ENCODE measurements around the gene STAT4. TPM values are rescaled to one million over a fixed set of nuclear protein-coding genes. Genes with fewer than 3 reads are reported as not detected.
A peak's percentile ranks its signal among the peaks of the same experiment; 100 is the strongest.

The STAT4 gene
- total RNA-seq, 1 experiment from 2014 or later = not detected

DNA sequence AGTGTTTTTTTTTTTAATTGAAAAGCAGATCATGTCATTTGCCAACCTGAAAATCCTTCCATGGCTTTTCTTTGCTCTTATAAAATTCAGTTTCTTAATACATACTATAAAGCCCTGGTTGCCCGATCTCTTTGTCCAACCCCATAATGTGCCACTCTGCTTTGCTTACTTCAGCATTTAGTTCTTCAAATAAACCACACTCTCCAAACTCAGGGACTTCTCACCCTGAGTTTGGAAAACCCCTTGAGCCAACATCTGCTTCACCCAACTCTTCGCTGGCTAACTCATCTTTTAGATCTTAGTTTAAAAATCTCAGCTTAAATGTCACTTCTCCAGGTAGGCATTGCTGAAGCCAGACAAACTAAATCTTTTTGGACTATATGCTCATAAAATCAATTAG, 135.6 kb downstream of the STAT4 start:
- in situ Hi-C loops (cut with HindIII; ENCODE audit: low pct_unique_long_range_greater_than_20kb, low sequenced_read_pairs) = no loop called here
- DNase-seq (ENCODE audit: low read depth, low spot score) = no peak

DNA sequence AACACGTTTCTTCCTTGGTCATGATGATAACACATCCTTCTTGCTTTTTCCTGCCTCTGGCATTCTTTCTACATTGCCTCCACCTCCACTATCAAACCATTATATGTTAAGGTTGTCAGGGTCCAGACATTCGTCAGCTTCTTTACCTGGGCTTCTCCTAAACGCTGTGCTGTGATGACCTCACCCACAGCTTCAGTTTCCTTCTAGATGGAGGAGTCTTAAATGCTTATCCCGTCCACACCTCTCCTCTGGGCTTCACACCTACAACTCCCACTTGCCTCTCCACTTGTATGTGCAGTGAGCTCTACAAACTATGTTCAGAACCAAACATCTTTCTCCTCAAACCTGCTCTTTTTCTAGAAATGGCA, 136.2 kb downstream of the STAT4 start:
- DNase-seq (ENCODE audit: low read depth, low spot score) = no peak
- in situ Hi-C loops (cut with HindIII; ENCODE audit: low pct_unique_long_range_greater_than_20kb, low sequenced_read_pairs) = no loop called here

DNA sequence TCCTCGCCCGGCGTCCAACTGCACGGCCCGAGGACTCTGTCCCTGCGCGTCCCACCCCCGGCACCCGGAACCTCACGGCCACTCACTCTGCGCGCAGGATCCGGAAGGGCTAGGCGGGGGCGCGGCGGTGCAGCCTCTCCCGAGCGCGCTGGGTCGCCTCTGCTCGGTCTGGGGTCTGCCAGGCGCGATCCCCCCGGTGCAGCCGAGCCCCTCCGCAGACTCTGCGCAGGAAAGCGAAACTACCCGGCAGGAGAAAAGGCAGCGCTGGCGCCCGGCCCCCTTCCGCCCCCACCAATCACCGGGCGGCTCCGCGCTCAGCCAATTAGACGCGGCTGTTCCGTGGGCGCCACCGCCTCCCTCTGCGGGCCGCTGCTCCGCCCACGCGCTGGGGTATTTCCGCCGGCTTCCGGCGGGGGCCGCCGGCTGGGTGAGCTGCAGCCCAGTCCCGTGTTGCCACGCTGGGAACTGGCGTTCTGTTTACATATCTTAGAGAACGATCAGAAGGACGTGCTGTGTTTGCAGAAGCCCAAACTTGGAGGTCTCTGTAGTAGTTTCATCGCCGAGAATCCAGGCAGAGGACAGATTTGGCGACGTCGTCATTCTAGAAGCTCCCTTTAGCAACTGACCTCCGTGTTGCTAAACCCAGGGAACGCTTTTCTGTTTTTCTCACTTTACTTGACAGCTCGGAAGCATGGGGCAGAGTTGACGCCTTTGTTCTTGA, 136.7 kb downstream of the STAT4 start, which contains the start of gene STAT1:
Gene STAT1, minus strand, starts transcription at position 240 of the 721 bp plus-strand sequence. CDS start 4,168 bp downstream, outside the sequence.
- DNase-seq (ENCODE audit: low read depth, low spot score) = peak; percentile 89
- in situ Hi-C loops (cut with HindIII; ENCODE audit: low pct_unique_long_range_greater_than_20kb, low sequenced_read_pairs) = no loop called here

DNA sequence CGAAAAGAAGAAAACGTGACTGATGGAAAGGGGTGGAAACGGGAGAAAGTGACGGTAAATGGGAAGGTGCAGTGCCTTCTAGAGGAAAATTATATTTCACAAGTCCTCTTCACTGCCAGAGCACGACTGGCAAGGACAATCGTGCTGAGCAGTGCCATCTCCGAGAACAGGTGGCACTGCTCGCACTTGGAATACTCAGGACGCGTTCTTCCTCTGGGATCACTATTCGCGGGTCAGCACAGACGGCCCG, 137.2 kb downstream of the STAT4 start:
- DNase-seq (ENCODE audit: low read depth, low spot score) = no peak
- in situ Hi-C loops (cut with HindIII; ENCODE audit: low pct_unique_long_range_greater_than_20kb, low sequenced_read_pairs) = no loop called here

DNA sequence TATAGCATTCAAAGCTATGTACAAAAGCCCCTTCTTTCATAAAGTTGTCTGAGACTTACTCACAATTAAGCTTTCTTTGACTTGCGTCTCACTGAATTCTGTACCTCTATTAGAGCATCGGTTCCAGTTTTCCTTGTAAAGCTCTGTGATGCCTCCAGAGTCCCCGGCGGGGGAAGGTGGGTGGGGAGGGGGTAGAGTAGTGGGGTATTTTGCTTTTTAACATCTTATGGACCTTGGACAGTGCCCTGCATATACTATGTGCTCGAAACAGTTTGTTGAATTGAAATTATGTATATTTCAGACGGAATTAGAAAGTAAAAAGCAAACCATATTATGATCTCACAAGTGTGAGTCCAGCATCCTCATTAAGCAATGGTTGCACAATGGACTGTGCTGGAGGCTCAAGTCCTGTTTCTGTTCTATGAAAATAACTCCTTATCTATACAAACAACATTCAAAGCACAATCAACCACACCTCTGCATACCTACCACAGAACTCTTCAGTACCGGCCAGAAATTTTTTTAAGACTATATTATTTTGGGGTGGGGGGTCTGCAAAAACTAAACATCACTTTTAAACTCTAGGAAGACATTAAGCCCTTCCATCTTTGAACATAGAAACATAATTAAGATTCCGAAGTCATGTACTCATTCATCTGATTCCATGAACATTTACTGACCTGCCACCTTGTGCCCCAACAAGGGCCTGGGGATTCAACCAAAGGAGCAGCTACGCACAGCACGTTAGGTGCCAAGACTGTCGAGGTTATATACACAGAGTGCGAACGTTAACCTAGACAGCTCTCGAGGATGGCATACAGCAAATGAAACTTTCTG, 137.7 kb downstream of the STAT4 start:
- in situ Hi-C loops (cut with HindIII; ENCODE audit: low pct_unique_long_range_greater_than_20kb, low sequenced_read_pairs) = no loop called here
- no peak for DNase-seq (ENCODE audit: low read depth, low spot score)

DNA sequence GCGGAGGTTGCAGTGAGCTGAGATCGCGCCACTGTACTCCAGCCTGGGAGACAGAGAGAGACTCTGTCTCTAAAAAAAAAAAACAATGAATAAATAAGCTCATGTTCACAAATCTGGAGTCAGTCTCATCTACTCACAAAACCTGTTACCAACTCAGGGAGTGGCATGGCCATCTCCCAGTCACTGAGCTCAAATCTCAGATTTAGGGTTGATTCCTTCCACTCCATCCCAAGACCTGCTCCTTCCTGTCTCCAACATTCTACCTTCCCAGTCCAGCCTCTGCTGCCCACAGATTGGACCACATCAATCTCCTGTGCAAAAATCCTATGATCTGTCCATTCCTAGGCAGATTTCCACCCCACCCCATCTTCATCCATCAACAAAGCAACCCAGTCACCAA, 138.4 kb downstream of the STAT4 start:
- in situ Hi-C loops (cut with HindIII; ENCODE audit: low pct_unique_long_range_greater_than_20kb, low sequenced_read_pairs) = no loop called here

DNA sequence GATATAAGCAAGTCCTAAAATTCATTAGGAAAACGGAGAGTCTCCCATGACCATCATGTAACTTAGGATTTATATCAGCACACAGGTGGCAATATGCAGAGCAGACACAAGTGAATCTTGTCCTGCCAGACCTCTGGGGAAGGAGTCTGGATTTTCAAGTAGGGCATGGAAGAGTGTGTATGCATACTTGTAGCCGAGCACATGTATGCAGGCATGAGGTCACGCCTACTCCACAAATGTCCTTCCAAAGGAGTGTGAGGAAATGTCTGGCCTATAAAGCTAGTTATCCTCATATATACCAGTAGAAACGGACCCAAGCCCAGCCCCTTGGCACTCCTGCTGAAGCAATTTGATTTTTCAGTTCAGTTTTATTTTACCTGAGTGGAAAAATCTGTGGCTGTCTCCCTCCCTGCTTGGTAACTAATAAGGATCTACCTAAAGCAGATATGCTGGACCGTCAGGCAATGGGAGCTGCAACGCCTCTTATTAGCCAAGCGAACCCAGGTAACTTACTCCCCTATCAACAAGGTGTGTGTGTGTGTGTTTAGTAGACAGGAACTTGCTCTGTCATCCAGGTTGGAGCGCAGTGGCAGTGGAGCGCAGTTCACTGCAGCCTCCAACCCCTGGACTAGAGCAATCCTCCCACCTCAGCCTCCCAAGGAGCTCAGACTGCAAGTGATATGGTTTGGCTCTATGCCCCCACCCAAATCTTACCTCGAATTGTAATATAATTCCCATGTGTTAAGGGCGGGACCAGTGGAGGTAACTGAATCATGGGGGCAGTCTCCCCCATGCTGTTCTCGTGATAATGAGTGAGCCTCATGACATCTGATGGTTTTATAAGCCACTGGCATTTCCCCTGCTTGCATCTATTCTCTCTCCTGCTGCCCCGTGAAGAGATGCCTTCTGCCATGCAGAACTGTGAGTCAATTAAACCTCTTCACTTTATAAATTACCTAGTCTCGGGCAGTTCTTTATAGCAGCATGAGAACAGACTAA, 139.6 kb downstream of the STAT4 start:
- in situ Hi-C loops (cut with HindIII; ENCODE audit: low pct_unique_long_range_greater_than_20kb, low sequenced_read_pairs) = no loop called here
- no peak for DNase-seq (ENCODE audit: low read depth, low spot score)

More for the DNA sequence above, 138.4 kb downstream of the STAT4 start:
- no peak for DNase-seq (ENCODE audit: low read depth, low spot score)

DNA sequence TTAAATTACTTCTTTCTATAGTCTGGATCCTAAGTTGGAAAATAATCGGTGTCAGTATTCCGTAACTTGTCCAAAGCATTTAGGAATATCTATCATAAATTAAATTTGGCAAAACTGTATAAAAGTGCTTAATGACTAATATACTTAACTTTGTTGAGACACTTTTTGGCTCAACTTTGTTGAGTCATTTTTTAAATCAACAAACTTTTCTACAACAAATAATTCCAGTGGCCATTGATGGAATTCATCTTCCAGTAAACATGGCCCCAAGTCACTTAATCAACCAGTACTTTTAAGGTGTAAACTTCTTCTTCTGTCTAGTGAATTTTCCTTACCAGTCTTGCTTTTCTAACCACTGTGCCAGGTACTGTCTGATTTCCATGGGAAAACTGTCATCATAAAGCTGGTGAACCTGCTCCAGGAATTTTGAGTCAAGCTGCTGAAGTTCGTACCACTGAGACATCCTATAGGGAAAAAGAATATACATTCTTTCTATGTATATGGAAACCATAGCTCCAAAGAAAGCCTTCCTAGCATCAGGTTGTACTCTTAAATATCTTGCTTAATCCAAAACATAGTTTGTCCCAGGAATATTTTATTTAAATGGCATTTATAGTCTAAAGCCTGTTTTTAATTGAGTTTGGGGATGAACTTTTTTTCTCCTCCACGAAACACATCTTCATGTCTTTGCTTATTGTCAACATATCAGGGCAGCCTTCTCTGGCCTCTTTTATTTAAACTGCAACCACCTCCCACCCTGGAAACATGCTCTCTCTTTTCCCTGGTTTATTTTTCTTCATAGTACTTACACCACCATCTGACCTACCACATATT, 141.0 kb downstream of the STAT4 start:
- DNase-seq (ENCODE audit: low read depth, low spot score) = no peak
- in situ Hi-C loops (cut with HindIII; ENCODE audit: low pct_unique_long_range_greater_than_20kb, low sequenced_read_pairs) = no loop called here

DNA sequence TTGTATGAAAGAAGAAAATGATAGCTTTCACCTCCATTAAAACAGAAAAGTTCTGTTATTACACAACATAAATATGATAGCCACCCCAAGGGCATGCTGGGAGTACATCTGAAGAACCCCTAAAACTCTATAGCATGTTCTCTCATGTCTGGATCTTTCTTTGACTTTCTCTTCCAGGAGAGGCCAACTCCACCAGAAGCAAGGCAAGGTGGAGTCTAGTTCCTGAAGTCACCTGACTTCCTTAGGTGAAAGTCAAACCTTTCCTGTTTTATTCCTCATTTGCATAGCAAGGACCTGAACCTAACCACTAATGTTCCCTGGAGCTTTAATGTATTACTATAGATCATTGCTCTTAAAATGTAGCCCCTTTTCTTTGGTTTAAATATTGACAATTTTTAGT, 142.5 kb downstream of the STAT4 start:
- in situ Hi-C loops (cut with HindIII; ENCODE audit: low pct_unique_long_range_greater_than_20kb, low sequenced_read_pairs) = no loop called here
- no peak for DNase-seq (ENCODE audit: low read depth, low spot score)

DNA sequence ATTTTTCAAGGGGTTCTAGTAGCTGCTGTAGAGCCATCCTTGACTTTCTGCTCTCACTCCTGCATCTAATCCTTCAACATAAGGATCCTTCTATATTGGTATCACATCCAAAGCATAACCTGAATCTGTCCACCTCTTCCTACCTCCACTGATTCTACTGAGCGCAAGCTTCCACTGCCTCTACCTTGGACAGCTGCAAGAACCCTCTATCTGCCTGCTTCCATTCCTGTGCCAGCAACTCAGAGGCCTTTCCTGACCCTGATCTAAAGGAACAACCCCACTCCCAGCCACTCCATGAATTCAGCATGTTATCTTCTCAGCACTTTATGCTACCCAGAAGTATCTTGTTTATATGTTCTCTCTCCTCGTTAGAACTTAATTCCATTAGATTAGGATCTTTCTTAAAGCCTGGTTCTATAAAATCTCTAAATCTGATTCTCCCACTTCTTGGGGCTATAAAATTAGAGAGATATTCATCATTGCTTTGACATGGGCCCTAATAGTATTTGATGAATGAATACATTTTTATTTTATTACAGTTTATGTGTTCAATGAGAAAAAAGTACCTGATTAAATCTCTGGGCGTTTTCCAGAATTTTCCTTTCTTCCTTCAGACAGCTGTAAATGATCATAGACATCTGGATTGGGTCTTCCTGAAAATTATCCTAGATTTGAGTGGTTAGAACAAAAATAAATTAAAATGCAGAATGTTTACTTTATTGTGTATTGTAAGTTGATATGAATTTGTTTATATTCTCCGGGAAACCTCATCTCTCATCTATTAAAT, 143.6 kb downstream of the STAT4 start:
- in situ Hi-C loops (cut with HindIII; ENCODE audit: low pct_unique_long_range_greater_than_20kb, low sequenced_read_pairs) = no loop called here
- DNase-seq (ENCODE audit: low read depth, low spot score) = no peak

DNA sequence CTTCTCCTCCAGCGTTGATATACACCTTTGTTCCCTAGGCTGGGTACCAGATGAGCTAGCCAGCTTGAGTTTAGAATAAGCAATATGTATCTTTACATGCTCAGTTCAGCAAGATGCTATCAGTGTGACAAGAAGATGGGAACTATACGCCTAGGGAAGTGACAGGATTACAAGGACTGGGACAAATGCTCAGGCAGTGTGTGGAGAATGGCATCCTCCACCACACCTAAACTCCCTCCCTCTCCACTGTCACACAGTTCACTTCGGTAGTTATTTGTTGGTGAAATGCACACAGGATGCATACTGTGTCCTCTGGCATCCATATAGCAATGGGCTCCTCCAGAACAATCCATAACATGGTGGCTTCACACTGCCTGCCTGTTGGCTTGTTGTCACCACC, 144.5 kb downstream of the STAT4 start:
- DNase-seq (ENCODE audit: low read depth, low spot score) = no peak
- in situ Hi-C loops (cut with HindIII; ENCODE audit: low pct_unique_long_range_greater_than_20kb, low sequenced_read_pairs) = no loop called here

DNA sequence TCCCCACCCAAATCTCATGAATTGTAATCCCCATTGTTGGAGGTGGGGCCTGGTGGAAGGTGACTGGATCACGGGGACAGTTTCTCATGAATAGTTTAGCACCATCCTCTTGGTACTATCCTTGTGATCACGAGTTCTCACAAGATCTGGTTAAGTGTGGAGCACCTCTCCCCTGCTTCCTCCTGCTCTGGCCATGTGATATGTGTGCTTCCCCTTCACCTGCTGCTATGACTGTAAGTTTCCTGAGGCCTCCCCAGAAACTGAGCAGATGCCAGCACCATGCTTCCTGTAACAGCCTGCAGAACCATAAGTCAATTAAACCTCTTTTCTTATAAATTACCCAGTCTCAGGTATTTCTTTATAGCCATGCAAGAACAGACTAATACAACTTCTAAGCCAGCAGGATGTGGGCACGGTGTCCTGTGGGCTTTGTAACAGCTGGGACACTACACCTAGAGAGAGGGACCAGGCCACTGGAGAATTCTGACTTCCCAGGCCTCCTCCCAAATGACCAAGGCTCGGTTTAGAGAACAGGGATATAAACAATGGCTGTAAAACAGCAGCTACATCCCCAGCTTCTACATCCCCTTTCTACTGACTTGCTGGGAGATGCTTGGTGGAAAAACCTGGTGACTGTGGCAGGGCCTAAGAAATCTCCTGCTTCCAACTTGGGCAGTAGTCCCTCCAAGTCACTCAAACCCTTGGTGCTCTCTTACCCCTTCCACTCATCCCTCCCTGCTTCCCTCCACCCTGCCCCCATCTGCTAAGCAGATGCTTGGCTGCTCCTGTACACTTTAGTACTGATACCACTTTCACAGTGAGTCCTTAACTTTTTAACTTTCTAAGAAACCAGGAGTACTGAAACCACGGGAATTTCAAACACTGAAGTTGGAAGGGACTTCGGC, 147.1 kb downstream of the STAT4 start:
- in situ Hi-C loops (cut with HindIII; ENCODE audit: low pct_unique_long_range_greater_than_20kb, low sequenced_read_pairs) = no loop called here

DNA sequence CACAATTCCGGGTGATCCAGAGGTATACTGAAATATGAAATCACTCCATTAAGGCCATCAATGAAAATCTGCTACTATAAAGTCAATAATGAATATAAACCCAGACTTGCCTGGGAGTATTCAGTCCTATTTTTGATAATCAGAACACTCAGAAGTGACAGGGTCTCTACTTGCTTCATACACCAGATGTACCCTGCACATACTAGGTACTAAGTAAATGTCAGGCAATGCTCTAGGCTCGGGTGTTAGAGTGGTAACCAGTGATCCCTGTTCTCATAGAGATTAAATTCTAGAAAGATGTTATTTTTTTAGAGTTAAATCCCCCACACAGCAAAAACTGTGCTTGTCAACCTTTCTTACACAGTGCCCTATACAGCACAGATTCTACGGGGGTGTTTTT, 149.2 kb downstream of the STAT4 start:
- in situ Hi-C loops (cut with HindIII; ENCODE audit: low pct_unique_long_range_greater_than_20kb, low sequenced_read_pairs) = no loop called here
- no peak for DNase-seq (ENCODE audit: low read depth, low spot score)

More for the DNA sequence above, 147.1 kb downstream of the STAT4 start:
- DNase-seq (ENCODE audit: low read depth, low spot score) = no peak

DNA sequence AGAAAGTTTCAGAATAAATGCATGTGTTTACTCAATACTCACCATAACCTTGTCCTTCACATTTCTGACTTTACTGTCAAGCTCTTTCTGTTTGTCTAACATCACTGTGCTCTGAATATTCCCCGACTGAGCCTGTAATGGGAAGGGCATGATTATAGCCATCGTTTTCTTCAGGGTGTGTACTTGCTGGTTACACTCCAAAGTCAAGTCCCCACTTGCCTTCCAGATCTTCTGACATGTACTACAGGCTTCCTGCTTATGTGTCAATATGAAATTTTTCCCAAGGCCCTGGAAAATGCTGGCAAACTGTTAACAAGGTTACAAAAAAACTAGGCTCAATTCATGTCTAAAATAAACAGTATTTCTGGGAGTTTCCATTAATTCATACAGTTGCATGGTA, 149.8 kb downstream of the STAT4 start:
- no peak for DNase-seq (ENCODE audit: low read depth, low spot score)
- in situ Hi-C loops (cut with HindIII; ENCODE audit: low pct_unique_long_range_greater_than_20kb, low sequenced_read_pairs) = no loop called here

DNA sequence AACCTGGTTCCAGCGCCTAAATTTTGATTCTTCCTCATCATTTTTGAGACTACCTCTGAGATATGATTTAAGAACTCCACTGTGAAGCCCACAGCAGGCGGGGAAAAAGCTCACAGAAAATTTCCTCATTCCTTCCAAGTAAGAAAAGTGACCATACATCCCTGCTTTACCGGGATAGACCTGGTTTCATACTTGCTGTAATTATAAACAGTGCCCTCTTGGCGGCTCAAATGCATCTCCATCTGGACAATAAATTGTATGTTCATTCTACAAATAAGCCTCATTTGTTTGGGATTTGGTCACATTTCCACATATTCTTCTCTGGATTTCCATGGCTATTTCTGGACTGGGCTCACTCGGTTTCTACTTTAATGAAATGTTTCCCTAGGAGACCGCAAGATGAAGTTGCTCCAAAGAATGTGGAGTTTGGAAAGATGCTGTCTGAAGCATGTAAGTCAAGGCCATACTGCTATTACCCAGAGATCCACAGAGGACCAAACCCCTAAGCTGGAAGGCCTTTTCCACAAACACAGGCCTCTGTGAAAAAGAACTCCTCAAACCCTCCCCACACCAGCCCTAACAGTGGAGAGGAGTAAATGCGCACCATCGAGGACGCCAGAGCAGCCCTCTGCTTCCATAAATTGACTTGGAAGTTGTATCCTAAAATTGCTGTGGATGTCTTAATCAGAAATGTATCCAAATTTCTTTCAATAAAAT, 150.7 kb downstream of the STAT4 start:
- in situ Hi-C loops (cut with HindIII; ENCODE audit: low pct_unique_long_range_greater_than_20kb, low sequenced_read_pairs) = no loop called here
- peak; percentile 21 for DNase-seq (ENCODE audit: low read depth, low spot score)
